Liver (tissue), 9 donors: ENCODE measurements around the gene CACNG4. TPM values are rescaled to one million over a fixed set of nuclear protein-coding genes. Genes with fewer than 3 reads are reported as not detected.

ENCODE experiments used
- DNase-seq: peaks from one replicate; pipeline ENCODE4 v3.0.0-alpha.2; 2017; ENCODE audit warnings: low spot score
- H3K27ac ChIP-seq, 2 donors: one replicate each; pipeline ENCODE4 v1.7.0; 2013; ENCODE audit warnings: inconsistent platforms in 2 of 2, low read length in 2 of 2, control low read depth in 1 of 2, low read depth in 1 of 2, mild to moderate bottlenecking in 1 of 2
- H3K27me3 ChIP-seq, 4 donors: one replicate each; pipeline versions ENCODE4 v1.6.1 to v1.7.0; 2013; ENCODE audit warnings: low read length in 3 of 4, inconsistent platforms in 1 of 4, mild to moderate bottlenecking in 1 of 4, moderate library complexity in 1 of 4; ENCODE audit not compliant: control insufficient read depth in 4 of 4, insufficient read depth in 4 of 4
- H3K36me3 ChIP-seq, 4 donors: one replicate each; pipeline versions ENCODE4 v1.6.1 to v1.7.0; 2013; ENCODE audit warnings: low read length in 3 of 4, mild to moderate bottlenecking in 3 of 4, low read depth in 1 of 4, moderate library complexity in 1 of 4; ENCODE audit not compliant: control insufficient read depth in 4 of 4, insufficient read depth in 3 of 4
- H3K4me1 ChIP-seq, 4 donors: one replicate each; pipeline versions ENCODE4 v1.6.1 to v1.7.0; 2013; ENCODE audit warnings: low read length in 3 of 4, mild to moderate bottlenecking in 3 of 4, moderate library complexity in 1 of 4; ENCODE audit not compliant: control insufficient read depth in 4 of 4, insufficient read depth in 4 of 4
- H3K4me3 ChIP-seq, 3 donors: one replicate each; pipeline versions ENCODE4 v1.6.1 to v1.7.0; 2013; ENCODE audit warnings: low read length in 3 of 3, control low read depth in 1 of 3, low read depth in 1 of 3, mild to moderate bottlenecking in 1 of 3
- H3K9ac ChIP-seq, 2 donors: one replicate each; pipeline ENCODE4 v1.7.0; 2013; ENCODE audit warnings: low read length in 2 of 2, mild to moderate bottlenecking in 2 of 2, moderate library complexity in 2 of 2, control low read depth in 1 of 2, low read depth in 1 of 2
- H3K9me3 ChIP-seq, 4 donors: one replicate each; pipeline versions ENCODE4 v1.6.1 to v1.7.0; 2013; ENCODE audit warnings: low read length in 3 of 4; ENCODE audit not compliant: control insufficient read depth in 4 of 4
- ATF3 ChIP-seq: IDR thresholded peaks from 2 replicates; pipeline ENCODE4 v1.6.1; 2016; ENCODE audit warnings: antibody characterized with exemption
- CTCF ChIP-seq: fragments of 150-350 bp; IDR thresholded peaks from 2 replicates; pipeline ENCODE4 v1.5.1; 2017; ENCODE audit warnings: improper control_type of control experiment, low read depth, low read length; ENCODE audit not compliant: missing input control
- EGR1 ChIP-seq, 2 donors: IDR thresholded peaks; 2 replicates each; pipeline ENCODE4 v1.6.1; 2016 to 2018; ENCODE audit warnings: antibody characterized with exemption in 2 of 2, low read depth in 2 of 2
- FOXA1 ChIP-seq: IDR thresholded peaks from 2 replicates; pipeline ENCODE4 v1.6.1; 2016; ENCODE audit warnings: antibody characterized with exemption
- FOXA2 ChIP-seq: IDR thresholded peaks from 2 replicates; pipeline ENCODE4 v1.6.1; 2016; ENCODE audit warnings: antibody characterized with exemption
- GABPA ChIP-seq, 2 donors: IDR thresholded peaks in 1 of 2; conservative IDR thresholded peaks in 1 of 2; 2 replicates each; pipeline ENCODE4 v1.6.1; 2016; ENCODE audit warnings: antibody characterized with exemption in 2 of 2, mild to moderate bottlenecking in 1 of 2, moderate library complexity in 1 of 2
- HNF4A ChIP-seq, 2 donors: conservative IDR thresholded peaks; 2 replicates each; pipeline ENCODE4 v1.6.1; 2016; ENCODE audit warnings: antibody characterized with exemption in 2 of 2, mild to moderate bottlenecking in 2 of 2
- HNF4G ChIP-seq: IDR thresholded peaks from 2 replicates; pipeline ENCODE4 v1.6.1; 2016; ENCODE audit warnings: antibody characterized with exemption
- JUND ChIP-seq, 2 donors: IDR thresholded peaks; 2 replicates each; pipeline ENCODE4 v1.6.1; 2016; ENCODE audit warnings: antibody characterized with exemption in 2 of 2
- MAX ChIP-seq: IDR thresholded peaks from 2 replicates; pipeline ENCODE4 v1.6.1; 2016; ENCODE audit warnings: antibody characterized with exemption
- NR2F2 ChIP-seq: IDR thresholded peaks from 2 replicates; pipeline ENCODE4 v1.6.1; 2016; ENCODE audit warnings: antibody characterized with exemption
- RAD21 ChIP-seq, 2 donors: IDR thresholded peaks; 2 replicates each; pipeline ENCODE4 v1.6.1; 2016; ENCODE audit warnings: antibody characterized with exemption in 2 of 2, mild to moderate bottlenecking in 2 of 2
- REST ChIP-seq: IDR thresholded peaks from 2 replicates; pipeline ENCODE4 v1.6.1; 2016; ENCODE audit warnings: antibody characterized with exemption, mild to moderate bottlenecking
- RXRA ChIP-seq, 2 donors: IDR thresholded peaks; 2 replicates each; pipeline ENCODE4 v1.6.1; 2017 to 2018; ENCODE audit warnings: antibody characterized with exemption in 2 of 2, mild to moderate bottlenecking in 1 of 2
- SP1 ChIP-seq: IDR thresholded peaks from 2 replicates; pipeline ENCODE4 v1.6.1; 2018; ENCODE audit warnings: antibody characterized with exemption, mild to moderate bottlenecking
- TAF1 ChIP-seq: conservative IDR thresholded peaks from 2 replicates; pipeline ENCODE4 v1.6.1; 2016; ENCODE audit warnings: antibody characterized with exemption, mild to moderate bottlenecking
- YY1 ChIP-seq: IDR thresholded peaks from 2 replicates; pipeline ENCODE4 v1.6.1; 2016; ENCODE audit warnings: antibody characterized with exemption, mild to moderate bottlenecking
- ZBTB33 ChIP-seq: IDR thresholded peaks from 2 replicates; pipeline ENCODE4 v1.6.1; 2016; ENCODE audit warnings: antibody characterized with exemption
- WGBS: extraction: QIAGEN DNeasy Blood & Tissue Kit; methylation state at CpG from one replicate; pipeline ENCODE4 v1.1.7; 2013; 5-methylcytosine and 5-hydroxymethylcytosine counted together
- polyA plus RNA-seq, 2 donors: library from polyadenylated mRNA; stranded (reverse) in 1 of 2; unstranded in 1 of 2; fragments of 200-250 nt in 1 of 2; fragments of >200 nt in 1 of 2; fragmentation: Nextera tagmentation in 1 of 2; extraction: Ambion mirVana in 1 of 2; gene quantifications; one replicate each; pipeline versions ENCODE4 v1.2.1 to v1.2.3, GENCODE V29; 2013 to 2015
- total RNA-seq, 2 donors: library from RNA; depleted of rRNA; stranded (reverse); fragments of >200 nt; gene quantifications; one replicate each; pipeline ENCODE4 v1.2.3, GENCODE V29; 2014
- donor health status: healthy.
- donor health status: healthy.
- donor health status: healthy.
- donor health status: healthy.
- donor health status: healthy.

The CACNG4 gene
- total and polyA plus RNA-seq, 4 donors = 0.02 to 0.09 (median 0.08) TPM; not detected in 1

- Histone ChIP-seq H3K4me1 (no peaks in the 10 kb centered on the region), H3K36me3 (no peaks in the 10 kb centered on the region), H3K27me3 (no peaks in the 10 kb centered on the region), H3K9ac (no peak overlapping the region), H3K4me3 (no peak overlapping the region), H3K27ac (no peak overlapping the region), H3K9me3 (no peaks in the 10 kb centered on the region)
- WGBS = 93% methylated on average over 2 of the region's 2 CpGs
- TF ChIP-seq GABPA (IDR thresholded peaks at IDR 0.05 in 1 of 2, conservative IDR thresholded peaks at IDR 0.05 in 1 of 2) = no peak
- no peak for TF ChIP-seq EGR1 (IDR thresholded peaks at IDR 0.05; ENCODE audit: low read depth in 2 of 2)
- TF ChIP-seq ATF3 = no peak
- no peak for TF ChIP-seq ZBTB33
- TF ChIP-seq RXRA (IDR thresholded peaks at IDR 0.05) = no peak
- no peak for TF ChIP-seq JUND (IDR thresholded peaks at IDR 0.05)
- TF ChIP-seq HNF4G = no peak
- TF ChIP-seq SP1 = no peak
- no peak for TF ChIP-seq TAF1
- TF ChIP-seq FOXA1 = no peak
- TF ChIP-seq YY1 = no peak
- no peak for TF ChIP-seq CTCF
- no peak for TF ChIP-seq RAD21 (IDR thresholded peaks at IDR 0.05)
- TF ChIP-seq NR2F2 = no peak
- TF ChIP-seq HNF4A (conservative IDR thresholded peaks at IDR 0.05) = no peak
- DNase-seq = no peak
Observed at GRCh38 chr17:66935717-66936116, 28.8 kb upstream of the CACNG4 start.

- no peak for DNase-seq
- H3K4me3 ChIP-seq = no peak overlapping the region
- H3K9me3 ChIP-seq = no peaks in the 10 kb centered on the region
- no peaks in the 10 kb centered on the region for H3K4me1 ChIP-seq
- H3K9ac ChIP-seq = no peak overlapping the region
- H3K36me3 ChIP-seq = no peaks in the 10 kb centered on the region
- 81% methylated on average over 10 of the region's 10 CpGs for WGBS
- TF ChIP-seq TAF1 = no peak
- TF ChIP-seq HNF4G = no peak
- TF ChIP-seq RXRA (IDR thresholded peaks at IDR 0.05) = no peak
- no peak for TF ChIP-seq MAX
- no peak for TF ChIP-seq FOXA2
- no peak for TF ChIP-seq GABPA (IDR thresholded peaks at IDR 0.05 in 1 of 2, conservative IDR thresholded peaks at IDR 0.05 in 1 of 2)
- no peak for TF ChIP-seq ATF3
- no peak for TF ChIP-seq EGR1 (IDR thresholded peaks at IDR 0.05; ENCODE audit: low read depth in 2 of 2)
- TF ChIP-seq REST = no peak
- no peak for TF ChIP-seq HNF4A (conservative IDR thresholded peaks at IDR 0.05)
- TF ChIP-seq ZBTB33 = no peak
- TF ChIP-seq YY1 = no peak
- H3K27ac ChIP-seq = no peak overlapping the region
- H3K27me3 ChIP-seq = no peaks in the 10 kb centered on the region
Observed at GRCh38 chr17:66938656-66939055, 25.9 kb upstream of the CACNG4 start.
